Activated CD8-positive, alpha-beta memory T cell treated with anti-CD3 and anti-CD28 coated beads, Interleukin-2, amount 10 ng/mL, durations not matched to agents 7 days and 5 days (primary cell): Measurements from ENCODE around the gene CRMP1. TPM values are rescaled to one million over a fixed set of nuclear protein-coding genes. Genes with fewer than 3 reads are reported as not detected.

Experiments used
- ATAC-seq: fragments of 150-1000 bp; cut with Tn5 transposase; one replicate; pipeline ENCODE4 v1.10.0; 2021; ENCODE audit warnings: moderate library complexity
- CTCF ChIA-PET: fragments of 350-600 bp; sonication (Branson Sonifier 250); formaldehyde crosslinking; loops from one replicate; lab custom pipeline; 2021; ENCODE audit warnings: antibody characterized with exemption; lab: Charles Lee
- DNase-seq: peaks from one replicate; pipeline ENCODE4 v3.0.0-alpha.2; 2020
- H3K27ac Mint-ChIP-seq: one replicate; pipeline ENCODE4 v1.8.0; 2021; ENCODE audit warnings: mild to moderate bottlenecking, mixed read lengths
- H3K27me3 Mint-ChIP-seq: one replicate; pipeline ENCODE4 v1.8.0; 2021; ENCODE audit warnings: mixed read lengths
- H3K36me3 Mint-ChIP-seq: one replicate; pipeline ENCODE4 v1.8.0; 2021; ENCODE audit warnings: mild to moderate bottlenecking, mixed read lengths
- H3K4me1 Mint-ChIP-seq: one replicate; pipeline ENCODE4 v1.8.0; 2021; ENCODE audit warnings: mixed read lengths
- H3K4me3 Mint-ChIP-seq: one replicate; pipeline ENCODE4 v1.8.0; 2021; ENCODE audit warnings: mild to moderate bottlenecking, moderate library complexity, mixed read lengths
- H3K9me3 Mint-ChIP-seq: one replicate; pipeline ENCODE4 v1.8.0; 2022; ENCODE audit warnings: low read depth, mixed read lengths
- total RNA-seq, 2 experiments: library from RNA; stranded (reverse); gene quantifications; one replicate each; pipeline ENCODE4 v1.2.3, GENCODE V29; 2021

The CRMP1 gene
- total RNA-seq, 2 experiments from 2014 or later, result 0.16 to 0.20 TPM

DNA sequence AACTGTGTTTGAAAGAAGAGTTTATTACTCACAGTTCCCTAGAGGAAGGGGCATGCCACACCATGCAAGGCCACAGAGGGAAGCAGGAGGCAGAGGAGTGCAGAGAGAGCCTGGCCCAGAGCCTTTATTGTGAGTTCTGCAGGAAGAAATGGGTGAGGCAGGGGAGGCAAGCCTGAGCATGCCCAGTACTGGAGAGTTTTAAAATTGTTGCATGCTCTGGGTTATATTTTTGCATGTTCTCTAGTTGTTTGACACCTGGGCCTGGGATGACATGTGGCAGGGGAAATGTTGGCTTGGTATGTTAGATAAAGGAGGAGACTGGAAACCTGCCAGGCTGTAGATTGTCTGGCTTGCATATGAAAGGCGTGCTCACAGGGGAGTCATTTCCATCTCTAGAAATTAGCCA, 19.7 kb upstream of the CRMP1 start:
- Mint-ChIP-seq H3K27ac (no peak overlapping the region), H3K9me3 (peaks cover 2% of the 10 kb centered on the region), H3K27me3 (no peaks in the 10 kb centered on the region), H3K4me1 (peaks cover 4% of the 10 kb centered on the region), H3K4me3 (no peak overlapping the region), H3K36me3 (no peaks in the 10 kb centered on the region)
- ATAC-seq (no peak), DNase-seq (no peak)
- CTCF ChIA-PET, result no interaction called here

DNA sequence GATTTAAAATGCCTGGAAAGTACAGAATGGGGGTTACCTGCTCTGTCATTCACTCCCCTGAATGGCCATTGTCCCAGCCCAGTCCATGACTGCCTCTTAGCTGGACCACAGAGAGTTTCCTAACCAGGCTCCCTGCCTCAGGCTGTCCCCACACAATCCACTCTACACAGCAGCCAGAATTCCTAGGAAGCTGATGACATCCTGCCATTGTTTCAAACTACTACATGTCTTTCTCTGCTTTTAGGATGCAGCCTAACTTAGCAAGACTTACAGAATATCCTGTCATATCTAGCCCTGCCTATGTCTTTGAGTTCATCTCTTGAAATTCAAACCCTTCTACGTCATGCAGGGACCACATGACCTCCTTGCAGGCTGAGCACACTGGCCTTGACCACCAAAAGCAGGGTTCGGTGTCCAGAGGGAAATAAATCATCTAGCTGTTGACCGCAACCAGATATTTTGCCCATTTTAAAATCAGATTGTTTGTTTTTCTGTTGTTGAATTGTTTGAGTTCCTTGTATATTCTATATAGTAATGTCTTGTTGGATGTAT, 16.1 kb upstream of the CRMP1 start:
- ATAC-seq (no peak), DNase-seq (no peak)
- no peaks in the 10 kb centered on the region for H3K36me3 Mint-ChIP-seq
- H3K27ac Mint-ChIP-seq, result no peak overlapping the region
- CTCF ChIA-PET, result no interaction called here
- peaks cover 15% of the 10 kb centered on the region for H3K27me3 Mint-ChIP-seq
- H3K4me3 Mint-ChIP-seq, result no peak overlapping the region
- peaks cover 4% of the 10 kb centered on the region for H3K4me1 Mint-ChIP-seq
- H3K9me3 Mint-ChIP-seq, result peaks cover 2% of the 10 kb centered on the region

DNA sequence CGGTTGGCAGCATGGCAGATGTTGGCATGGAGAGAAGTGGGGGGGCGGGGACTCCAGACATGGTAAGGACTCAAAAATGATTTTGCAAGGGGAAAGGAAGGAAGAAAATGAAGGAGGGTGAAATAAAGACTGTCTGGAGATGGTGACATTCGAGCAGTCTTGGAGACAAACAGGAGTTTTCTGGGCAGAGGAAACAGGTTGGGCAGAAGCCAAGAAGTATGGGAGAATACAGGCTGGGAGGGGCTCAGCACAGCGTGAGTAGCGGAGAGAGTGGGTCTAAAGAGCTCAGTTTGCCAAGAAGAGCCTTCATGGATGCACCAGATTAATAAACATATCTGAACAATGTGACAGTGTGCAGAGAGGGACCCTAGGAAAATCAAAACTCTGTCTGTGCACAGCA, 13.3 kb upstream of the CRMP1 start:
- Mint-ChIP-seq H3K36me3 (no peaks in the 10 kb centered on the region), H3K4me1 (no peaks in the 10 kb centered on the region), H3K4me3 (no peak overlapping the region), H3K27me3 (peaks cover 20% of the 10 kb centered on the region), H3K9me3 (no peaks in the 10 kb centered on the region), H3K27ac (no peak overlapping the region)
- DNase-seq, result no peak
- CTCF ChIA-PET, result no interaction called here
- no peak for ATAC-seq

DNA sequence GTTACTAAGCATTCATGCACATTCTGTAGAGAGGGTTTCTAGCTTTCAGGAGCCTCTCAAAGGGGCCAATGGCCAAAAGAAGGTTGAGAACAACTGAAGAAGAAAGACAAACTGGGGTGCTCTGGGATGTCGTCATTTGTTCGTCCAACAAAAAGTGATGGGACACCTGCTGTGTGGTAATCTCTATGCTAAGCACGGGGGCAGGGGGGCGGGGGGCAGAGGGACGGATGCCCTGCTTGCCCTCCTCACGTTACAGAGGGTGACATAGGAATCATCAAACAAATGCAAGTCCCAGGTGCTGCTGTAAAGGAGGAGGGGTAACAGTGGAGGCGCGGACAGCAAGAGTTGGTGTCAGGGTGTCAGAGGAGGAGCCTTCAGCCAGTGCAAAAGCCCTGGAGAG, 12.8 kb upstream of the CRMP1 start:
- Mint-ChIP-seq H3K4me3 (no peak overlapping the region), H3K36me3 (no peaks in the 10 kb centered on the region), H3K27me3 (peaks cover 20% of the 10 kb centered on the region), H3K27ac (no peak overlapping the region), H3K4me1 (no peaks in the 10 kb centered on the region), H3K9me3 (no peaks in the 10 kb centered on the region)
- DNase-seq, result no peak
- CTCF ChIA-PET, result no interaction called here
- ATAC-seq, result no peak

DNA sequence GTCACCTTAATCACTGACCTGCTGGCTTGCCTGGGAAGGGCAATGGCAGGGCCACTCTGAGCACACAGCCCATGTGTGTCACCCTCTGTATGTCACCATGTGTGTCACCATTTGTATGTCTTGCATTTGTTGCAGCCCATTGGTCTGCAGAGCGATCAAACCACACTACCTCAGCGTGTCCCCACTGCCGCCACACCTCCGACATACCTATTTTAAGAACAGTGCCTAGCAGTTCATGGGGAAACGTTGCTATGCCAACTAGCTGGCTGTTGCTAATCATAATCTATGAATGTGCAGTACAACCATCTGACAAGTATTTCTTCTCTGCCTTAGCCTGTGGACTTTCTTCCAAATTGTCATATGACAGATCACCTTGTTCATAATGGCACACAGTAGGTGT, 8.0 kb upstream of the CRMP1 start:
- CTCF ChIA-PET, result no interaction called here
- Mint-ChIP-seq H3K27ac (no peak overlapping the region), H3K9me3 (no peaks in the 10 kb centered on the region), H3K27me3 (peaks cover 32% of the 10 kb centered on the region), H3K36me3 (no peaks in the 10 kb centered on the region), H3K4me1 (no peaks in the 10 kb centered on the region), H3K4me3 (no peak overlapping the region)
- ATAC-seq (no peak), DNase-seq (no peak)

DNA sequence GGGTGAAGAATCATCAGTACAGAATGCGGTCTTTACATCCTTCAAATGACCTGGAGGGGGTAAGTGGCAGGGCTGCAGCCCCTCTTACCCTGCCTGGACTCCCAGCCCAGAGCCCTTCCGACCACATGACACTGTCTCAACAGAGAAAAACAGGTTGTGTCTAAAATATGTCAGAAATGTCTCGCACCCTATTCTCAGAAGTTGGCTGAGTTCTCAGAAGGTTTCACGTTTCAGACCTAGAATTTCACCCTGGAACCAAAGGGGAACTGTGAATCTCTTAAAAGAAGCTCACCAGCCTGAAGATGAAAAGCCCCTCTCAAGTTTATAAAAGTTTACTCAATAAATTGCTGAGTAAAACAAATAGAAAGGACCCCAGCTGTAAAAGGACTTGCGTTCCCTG, 7.0 kb upstream of the CRMP1 start:
- no peaks in the 10 kb centered on the region for H3K4me1 Mint-ChIP-seq
- no peak overlapping the region for H3K4me3 Mint-ChIP-seq
- CTCF ChIA-PET, result no interaction called here

DNA sequence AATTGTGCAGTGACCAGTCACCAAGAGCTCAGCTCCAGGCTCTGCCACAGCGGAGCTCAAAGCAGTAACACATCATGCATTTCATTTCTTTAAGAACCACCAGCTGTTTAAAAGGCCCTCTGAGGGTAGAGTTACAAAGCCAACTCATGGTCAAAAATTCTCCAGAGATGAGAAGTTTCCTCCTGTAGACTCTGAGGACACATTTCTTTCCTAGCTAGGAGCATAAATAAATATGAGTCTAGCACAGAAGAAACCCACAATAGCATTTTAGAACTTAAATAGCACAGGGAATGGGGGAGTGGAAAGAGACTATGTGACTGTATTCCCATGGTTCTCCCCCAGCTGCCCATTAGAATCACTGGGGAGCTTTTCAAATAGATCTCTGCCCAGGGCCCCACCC, 6.5 kb upstream of the CRMP1 start:
- no peak overlapping the region for H3K4me3 Mint-ChIP-seq
- H3K9me3 Mint-ChIP-seq, result no peaks in the 10 kb centered on the region
- H3K27ac Mint-ChIP-seq, result no peak overlapping the region
- no peaks in the 10 kb centered on the region for H3K36me3 Mint-ChIP-seq
- no peak for ATAC-seq
- no peak for DNase-seq
- CTCF ChIA-PET, result no interaction called here
- H3K27me3 Mint-ChIP-seq, result peaks cover 33% of the 10 kb centered on the region
- no peaks in the 10 kb centered on the region for H3K4me1 Mint-ChIP-seq

More for the DNA sequence above, 7.0 kb upstream of the CRMP1 start:
- no peak overlapping the region for H3K27ac Mint-ChIP-seq
- DNase-seq (no peak), ATAC-seq (no peak)
- H3K36me3 Mint-ChIP-seq, result no peaks in the 10 kb centered on the region
- peaks cover 33% of the 10 kb centered on the region for H3K27me3 Mint-ChIP-seq
- H3K9me3 Mint-ChIP-seq, result no peaks in the 10 kb centered on the region

DNA sequence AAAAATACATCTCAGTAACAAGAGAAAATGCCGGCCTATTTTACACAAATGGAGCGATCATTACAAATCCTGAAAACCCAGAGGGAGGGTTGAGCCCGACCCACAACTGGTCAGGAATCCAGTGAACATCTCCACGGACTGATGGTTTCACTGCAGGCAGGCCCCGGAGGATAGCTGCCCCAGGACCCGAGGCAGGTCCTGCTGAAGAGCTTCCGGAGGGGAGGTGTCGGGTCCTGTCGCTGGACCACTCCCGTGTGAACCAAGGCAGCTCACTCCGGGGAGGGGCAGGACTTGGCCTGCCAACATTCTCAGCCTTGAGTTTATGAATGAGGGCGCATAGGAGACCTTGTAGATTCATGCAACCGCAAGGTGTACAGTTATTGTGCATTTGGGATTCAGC, 4.8 kb upstream of the CRMP1 start:
- ATAC-seq, result no peak
- Mint-ChIP-seq H3K9me3 (no peaks in the 10 kb centered on the region), H3K27me3 (peaks cover 32% of the 10 kb centered on the region), H3K4me1 (peaks cover 2% of the 10 kb centered on the region), H3K36me3 (peaks cover 3% of the 10 kb centered on the region), H3K4me3 (no peak overlapping the region), H3K27ac (no peak overlapping the region)
- CTCF ChIA-PET, result no interaction called here
- DNase-seq, result no peak

DNA sequence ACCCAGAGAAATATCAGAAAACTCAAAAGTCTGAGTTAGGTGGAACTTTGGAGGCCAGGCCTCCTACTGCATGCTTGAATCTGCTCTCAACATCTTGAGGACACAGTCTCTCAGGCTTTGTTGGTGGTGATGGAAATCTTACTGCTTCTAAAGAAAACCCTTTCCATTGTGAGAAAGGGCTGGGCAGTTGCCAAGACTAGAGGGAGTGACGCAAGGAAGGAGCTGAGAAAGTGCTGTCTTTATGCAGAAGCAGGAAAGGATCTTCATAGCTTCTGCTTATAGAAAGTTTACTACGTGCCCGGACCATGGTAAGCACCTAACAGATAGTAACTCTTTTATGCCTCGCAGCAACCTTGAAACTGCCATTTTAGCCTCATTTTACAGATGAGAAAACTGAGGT, 2.4 kb upstream of the CRMP1 start:
- no peak overlapping the region for H3K27ac Mint-ChIP-seq
- H3K9me3 Mint-ChIP-seq, result no peaks in the 10 kb centered on the region
- CTCF ChIA-PET, result no interaction called here
- H3K4me3 Mint-ChIP-seq, result no peak overlapping the region
- ATAC-seq (no peak), DNase-seq (no peak)
- H3K27me3 Mint-ChIP-seq, result peaks cover 51% of the 10 kb centered on the region
- peaks cover 2% of the 10 kb centered on the region for H3K4me1 Mint-ChIP-seq
- peaks cover 6% of the 10 kb centered on the region for H3K36me3 Mint-ChIP-seq

DNA sequence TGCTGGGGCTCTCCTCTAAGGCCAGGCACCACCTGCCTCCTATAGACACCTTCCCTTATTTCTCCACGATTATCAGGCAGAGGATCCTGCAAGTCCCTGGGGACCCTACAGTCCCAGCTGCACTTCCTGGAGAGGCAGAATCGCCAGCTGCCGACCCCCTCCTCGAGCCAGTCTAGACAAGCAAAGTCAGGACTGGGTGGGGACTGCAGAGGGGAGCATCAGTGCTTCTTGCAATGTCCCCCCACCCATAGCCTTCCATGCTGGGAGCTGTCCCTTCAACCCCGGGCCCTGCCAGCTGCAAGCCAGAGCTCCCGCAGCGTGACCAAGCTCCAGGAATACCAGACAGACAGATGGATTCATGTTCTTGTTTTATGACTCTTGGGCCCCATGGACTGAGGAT, 1.4 kb upstream of the CRMP1 start:
- H3K4me3 Mint-ChIP-seq, result no peak overlapping the region
- H3K36me3 Mint-ChIP-seq, result peaks cover 6% of the 10 kb centered on the region

DNA sequence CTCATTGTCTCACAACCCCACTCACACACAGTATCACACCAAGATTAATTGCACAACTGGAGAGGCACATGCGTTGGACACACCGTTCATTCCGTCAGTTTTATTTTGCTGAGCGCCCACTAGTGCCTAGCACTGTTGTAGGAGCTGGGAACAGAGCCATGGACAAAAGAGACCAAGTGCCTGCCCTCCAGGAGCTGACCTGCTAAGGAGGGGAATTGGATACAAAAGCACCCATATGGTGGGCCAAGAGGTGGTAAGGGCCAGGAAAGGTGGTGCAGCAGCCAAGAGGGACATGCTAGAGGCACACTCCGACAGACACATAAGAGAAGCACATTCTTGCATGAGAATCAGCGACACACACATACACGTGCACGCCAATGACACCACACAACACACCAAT, 705 bp upstream of the CRMP1 start:
- Mint-ChIP-seq H3K36me3 (peaks cover 9% of the 10 kb centered on the region), H3K27ac (no peak overlapping the region), H3K27me3 (peaks cover 64% of the 10 kb centered on the region), H3K4me1 (peaks cover 5% of the 10 kb centered on the region), H3K9me3 (no peaks in the 10 kb centered on the region), H3K4me3 (no peak overlapping the region)
- CTCF ChIA-PET, result no interaction called here
- no peak for DNase-seq
- no peak for ATAC-seq

More for the DNA sequence above, 1.4 kb upstream of the CRMP1 start:
- no peak for ATAC-seq
- Mint-ChIP-seq H3K27ac (no peak overlapping the region), H3K27me3 (peaks cover 57% of the 10 kb centered on the region), H3K9me3 (no peaks in the 10 kb centered on the region), H3K4me1 (peaks cover 2% of the 10 kb centered on the region)
- DNase-seq, result no peak
- CTCF ChIA-PET, result no interaction called here

DNA sequence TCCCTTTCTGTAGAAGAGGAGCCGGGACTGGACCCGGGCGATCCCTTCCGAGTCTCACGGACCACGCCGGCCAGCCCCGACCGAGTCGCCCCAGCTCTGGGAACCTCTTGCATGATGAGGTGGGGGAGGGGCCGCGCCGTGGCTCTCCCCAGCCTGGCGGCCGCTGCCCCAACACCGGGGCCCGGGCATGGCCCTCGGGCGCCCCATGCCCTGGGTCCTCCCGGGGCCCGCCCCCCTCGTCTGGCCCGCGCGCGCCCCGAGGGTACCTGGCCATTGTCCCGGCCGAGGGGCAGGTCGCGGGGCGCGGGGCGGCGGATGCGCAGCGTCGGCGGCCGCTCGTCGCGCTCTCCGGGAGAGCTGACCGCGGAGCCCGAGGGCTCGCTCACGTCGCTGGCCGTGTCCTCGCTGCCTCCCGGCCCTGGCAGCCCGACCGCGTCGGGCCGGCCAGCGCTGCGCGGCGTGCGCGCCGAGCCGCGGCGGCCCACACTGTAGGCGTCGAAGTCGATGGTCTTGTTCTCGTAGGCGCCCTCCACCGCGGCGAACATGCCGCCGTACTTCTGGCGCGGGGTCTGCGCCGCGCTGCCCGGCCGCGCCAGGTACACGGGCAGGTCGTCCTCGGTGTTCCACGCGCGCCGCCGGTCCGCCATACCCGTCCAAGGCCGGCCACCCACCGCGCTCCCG, 423 bp downstream of the CRMP1 start:
- CTCF ChIA-PET, result interaction anchor here (1.5 kb wide), 1 partner anchor 106 kb away, joined by 3 read pairs; no protein-coding TSS in a partner anchor
- DNase-seq (no peak), ATAC-seq (no peak)
- Mint-ChIP-seq H3K9me3 (no peaks in the 10 kb centered on the region), H3K4me3 (no peak overlapping the region), H3K4me1 (peaks cover 5% of the 10 kb centered on the region), H3K27me3 (peaks cover 53% of the 10 kb centered on the region), H3K36me3 (peaks cover 9% of the 10 kb centered on the region), H3K27ac (no peak overlapping the region)

DNA sequence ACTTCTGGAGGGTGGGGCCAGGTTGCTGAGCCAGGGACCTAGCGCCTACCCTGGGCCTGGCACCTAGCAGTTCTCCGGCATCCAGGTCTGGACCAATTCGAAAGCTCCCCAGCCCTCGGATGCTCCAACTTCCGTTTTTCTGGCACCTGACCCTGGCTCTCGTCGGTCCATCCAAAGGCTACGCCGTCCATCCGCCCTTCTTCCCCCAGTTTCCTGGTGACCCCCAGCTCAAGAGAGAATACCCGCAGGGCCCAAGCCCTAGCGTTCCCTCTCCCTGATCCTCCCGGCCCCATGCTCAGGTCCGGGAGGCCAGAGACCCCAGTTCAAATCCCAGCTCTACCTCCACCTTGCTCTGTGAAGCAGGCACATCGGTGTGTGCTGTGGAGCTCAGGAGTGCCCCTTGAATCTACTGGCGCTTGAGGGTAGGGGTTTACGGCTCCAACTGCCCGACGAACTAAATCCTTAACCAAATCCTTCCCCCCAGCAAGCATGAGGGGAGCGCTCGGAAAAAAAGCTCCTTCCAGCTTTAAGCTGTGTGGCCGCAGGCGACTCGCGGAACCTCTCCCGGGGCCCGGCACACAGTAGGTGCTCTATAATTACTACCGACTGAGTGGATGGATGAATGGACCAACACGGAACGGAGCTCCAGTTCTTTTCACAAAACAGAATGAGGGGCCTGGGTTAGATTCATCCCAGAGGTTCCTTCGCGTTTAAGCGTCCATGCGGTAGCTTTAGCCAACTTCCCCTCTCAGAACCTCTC, 1.1 kb downstream of the CRMP1 start:
- CTCF ChIA-PET, result interaction anchor here (0.9 to 1.5 kb wide), 2 partner anchors 107 to 358 kb away, joined by 3 read pairs; no protein-coding TSS in a partner anchor
- H3K27ac Mint-ChIP-seq, result no peak overlapping the region
- DNase-seq (no peak), ATAC-seq (no peak)
- H3K9me3 Mint-ChIP-seq, result no peaks in the 10 kb centered on the region
- H3K36me3 Mint-ChIP-seq, result peaks cover 9% of the 10 kb centered on the region
- peaks cover 5% of the 10 kb centered on the region for H3K4me1 Mint-ChIP-seq
- H3K27me3 Mint-ChIP-seq, result peaks cover 57% of the 10 kb centered on the region
- H3K4me3 Mint-ChIP-seq, result no peak overlapping the region
